Ureter (tissue), 1 donor: ENCODE data around the gene NT5C3A. TPM values are rescaled to one million over a fixed set of nuclear protein-coding genes. Genes with fewer than 3 reads are reported as not detected.
A peak's percentile ranks its signal among the peaks of the same experiment; 100 is the strongest.
"Not testable (repeated sequence)": the region's sequence is repeated elsewhere in the genome, so short reads cannot be mapped to it uniquely, and the experiment has no call there.

Source experiments
- DNase-seq: peaks from one replicate; pipeline ENCODE4 v3.0.0-alpha.2; 2020; ENCODE audit warnings: low spot score
- total RNA-seq: library from RNA; stranded (reverse); gene quantifications from one replicate; pipeline ENCODE4 v1.2.4, GENCODE V29; 2023
- donor health status: DM: yes; HTN: yes; CAD: no.

NT5C3A gene
- total RNA-seq, 1 donor from 2014 or later, result 38.9 TPM

GRCh38 chr7:33041631-33042428 is 20.7 kb downstream of the NT5C3A start:
- DNase-seq, result no peak

- peak; percentile 69 for DNase-seq
These were observed 21.6 kb downstream of the NT5C3A start for GRCh38 chr7:33040803-33041516.

GRCh38 chr7:33039903-33040292 is 22.7 kb downstream of the NT5C3A start:
- DNase-seq, result no peak

- no peak for DNase-seq
These were observed 23.2 kb downstream of the NT5C3A start for GRCh38 chr7:33039257-33039902.

- no peak for DNase-seq
These were observed 23.9 kb downstream of the NT5C3A start for GRCh38 chr7:33038639-33039038.

GRCh38 chr7:33035776-33036175 is 26.8 kb downstream of the NT5C3A start:
- no peak for DNase-seq

GRCh38 chr7:33024189-33024757 is 38.3 kb downstream of the NT5C3A start:
- DNase-seq, result no peak

GRCh38 chr7:33012364-33012763 is 50.2 kb downstream of the NT5C3A start:
- DNase-seq, result no peak

- no peak for DNase-seq
These were observed 52.8 kb downstream of the NT5C3A start for GRCh38 chr7:33009734-33010133.

- DNase-seq, result not testable (repeated sequence)
These were observed 56.9 kb downstream of the NT5C3A start for GRCh38 chr7:33005690-33006089.

- not testable (repeated sequence) for DNase-seq
These were observed 57.4 kb downstream of the NT5C3A start for GRCh38 chr7:33005193-33005592.

GRCh38 chr7:33004104-33004616 is 58.4 kb downstream of the NT5C3A start:
- DNase-seq, result not testable (repeated sequence)

GRCh38 chr7:33003111-33003510 is 59.5 kb downstream of the NT5C3A start:
- not testable (repeated sequence) for DNase-seq

- DNase-seq, result not testable (repeated sequence)
These were observed 63.2 kb downstream of the NT5C3A start for GRCh38 chr7:32999380-32999779.

GRCh38 chr7:32998361-32999171 is 64.0 kb downstream of the NT5C3A start:
- DNase-seq, result peak; percentile 57

GRCh38 chr7:32997956-32998355 is 64.6 kb downstream of the NT5C3A start:
- not testable (repeated sequence) for DNase-seq

GRCh38 chr7:32992750-32993149 is 69.8 kb downstream of the NT5C3A start:
- DNase-seq, result not testable (repeated sequence)

GRCh38 chr7:32991975-32992700 is 70.4 kb downstream of the NT5C3A start:
- not testable (repeated sequence) for DNase-seq

- DNase-seq, result not testable (repeated sequence)
These were observed 71.4 kb downstream of the NT5C3A start for GRCh38 chr7:32991068-32991585.

- DNase-seq, result not testable (repeated sequence)
These were observed 74.4 kb downstream of the NT5C3A start for GRCh38 chr7:32988148-32988547.
